K562 (cell line): ENCODE data around the gene MYOM3. TPM values are rescaled to one million over a fixed set of nuclear protein-coding genes. Genes with fewer than 3 reads are reported as not detected.

Source experiments
- ATAC-seq: fragments of 200-7000 bp; cut with Tn5 transposase; 3 replicates; pipeline ENCODE4 v1.9.1; 2020; ENCODE audit warnings: moderate library complexity
- BruUV-seq: library from RNA; stranded (reverse); fragments of 400-500 nt; replicated peaks from 2 replicates; lab custom pipeline; 2021; lab: Mats Ljungman, UMichigan
- CTCF ChIA-PET: fragments of 300-600 bp; formaldehyde crosslinking; extraction: SDS; loops from one replicate; lab custom pipeline; 2021; ENCODE audit warnings: low intra/inter-chr PET ratio; lab: Yijun Ruan, JAX
- POLR2A ChIA-PET: fragments of 300-600, 350-650 bp; sonication (Branson Sonifier 250); formaldehyde crosslinking; extraction: SDS; loops from one replicate; lab custom pipeline; 2021; ENCODE audit warnings: antibody characterized with exemption, inconsistent platforms; lab: Yijun Ruan, JAX
- DNase-seq, 4 experiments: peaks; one replicate each; pipeline versions ENCODE4 v3.0.0 to v3.0.0-alpha.2; 2011 to 2018; ENCODE audit warnings: low spot score in 3 of 4, mixed read lengths in 3 of 4; ENCODE audit errors: extremely low read depth in 1 of 4
- FAIRE-seq: peaks from 2 replicates; lab custom pipeline; 2011; peaks lifted over from hg19 to GRCh38; lab: Jason Lieb, UNC
- H2AFZ ChIP-seq: 2 replicates; pipeline ENCODE4 v1.6.0; 2011; ENCODE audit warnings: low read depth, low read length, control low read depth, inconsistent platforms
- H3K27ac ChIP-seq: fragments of 200-600 bp; 3 replicates; pipeline ENCODE4 v1.8.0; 2011; ENCODE audit warnings: low read depth, mild to moderate bottlenecking, control low read depth, inconsistent platforms, low read length, moderate library complexity, mixed read lengths; ENCODE audit errors: extremely low read depth
- H3K27me3 ChIP-seq, 2 experiments: fragments of 300-600 bp in 1 of 2; 2 replicates in 1 of 2; 3 replicates in 1 of 2; pipeline versions ENCODE4 v1.6.0 to v1.8.0; 2011; ENCODE audit warnings: inconsistent platforms in 2 of 2, low read length in 2 of 2, mild to moderate bottlenecking in 1 of 2, mixed read lengths in 1 of 2, moderate library complexity in 1 of 2; ENCODE audit not compliant: control insufficient read depth in 2 of 2, insufficient read depth in 2 of 2
- H3K36me3 ChIP-seq: fragments of 300-600 bp; 3 replicates; pipeline ENCODE4 v1.8.0; 2011; ENCODE audit warnings: mild to moderate bottlenecking, low read length, inconsistent platforms; ENCODE audit not compliant: control insufficient read depth, insufficient read depth
- H3K4me1 ChIP-seq, 2 experiments: fragments of 200-600 bp in 1 of 2; replicated peaks in 1 of 2; 2 replicates in 1 of 2; 3 replicates in 1 of 2; pipeline versions ENCODE4 v1.5.1 to v1.8.0; 2011; ENCODE audit warnings: inconsistent platforms in 2 of 2, low read length in 2 of 2, mild to moderate bottlenecking in 1 of 2, mixed read lengths in 1 of 2, moderate library complexity in 1 of 2; ENCODE audit not compliant: control insufficient read depth in 2 of 2, insufficient read depth in 2 of 2
- H3K4me2 ChIP-seq: 2 replicates; pipeline ENCODE4 v1.6.1; 2011; ENCODE audit warnings: low read length, control low read depth, inconsistent platforms, mixed read lengths; ENCODE audit not compliant: insufficient read depth
- H3K4me3 ChIP-seq: fragments of 200-600 bp; sonication (generic), shearing (Covaris generic); 2 replicates; pipeline ENCODE4 v1.5.1; 2016; ENCODE audit warnings: control low read depth, inconsistent platforms
- H3K79me2 ChIP-seq: fragments of 200-600 bp; 3 replicates; pipeline ENCODE4 v1.8.0; 2011; ENCODE audit warnings: low read length, inconsistent platforms; ENCODE audit not compliant: control insufficient read depth, insufficient read depth
- H3K9ac ChIP-seq, 2 experiments: 2 replicates each; pipeline versions ENCODE4 v1.6.0 to v1.6.1; 2011; ENCODE audit warnings: low read depth in 2 of 2, low read length in 2 of 2, control low read depth in 1 of 2, inconsistent platforms in 1 of 2, mild to moderate bottlenecking in 1 of 2, mixed read lengths in 1 of 2; ENCODE audit not compliant: insufficient read depth in 1 of 2
- H3K9me1 ChIP-seq: one replicate; pipeline ENCODE4 v1.6.0; 2011; ENCODE audit warnings: inconsistent platforms, mild to moderate bottlenecking, low read length, moderate library complexity; ENCODE audit not compliant: control insufficient read depth, insufficient read depth
- H3K9me3 ChIP-seq: replicated peaks from 2 replicates; pipeline ENCODE4 v1.5.1; 2011; ENCODE audit warnings: low read depth, low read length, inconsistent platforms; ENCODE audit not compliant: control insufficient read depth, insufficient read depth
- H4K20me1 ChIP-seq: replicated peaks from 2 replicates; pipeline ENCODE4 v1.6.1; 2011; ENCODE audit warnings: low read length, inconsistent platforms, mixed read lengths; ENCODE audit not compliant: control insufficient read depth, insufficient read depth
- ATF6 ChIP-seq: sonication (generic); formaldehyde crosslinking; IDR thresholded peaks from 2 replicates; pipeline ENCODE4 v1.4.0; 2020; ENCODE audit warnings: mild to moderate bottlenecking, missing genetic modification reagents
- WHSC1 ChIP-seq: IDR thresholded peaks from one replicate; pipeline ENCODE4 v1.6.1; 2012; ENCODE audit warnings: low read length, control low read depth, inconsistent platforms
- ZEB2 ChIP-seq: fragments of 450-650 bp; IDR thresholded peaks from 2 replicates; pipeline ENCODE4 v1.6.1; 2016
- ZNF121 ChIP-seq: sonication (generic); formaldehyde crosslinking; conservative IDR thresholded peaks from 2 replicates; pipeline ENCODE4 v1.8.0; 2022; ENCODE audit warnings: missing genetic modification reagents
- WGBS: fragments of 100-300 bp; shearing (Covaris generic); methylation state at CpG from one replicate; pipeline ENCODE4 v1.1.6; 2016; ENCODE audit warnings: low coverage, mixed read lengths; ENCODE audit not compliant: insufficient coverage; ENCODE audit errors: missing lambda C conversion rate; 5-methylcytosine and 5-hydroxymethylcytosine counted together
- in situ Hi-C: fragments of 300-500 bp; cut with MboI; formaldehyde crosslinking; loops from 4 replicates; pipeline ENCODE4 v1.15.0; 2018; ENCODE audit warnings: inconsistent platforms, mixed read lengths
- intact Hi-C: fragments of 100-400 bp; cut with micrococcal nuclease; formaldehyde crosslinking; loops from 2 replicates; pipeline ENCODE4 v1.14.2; 2022
- polyA plus RNA-seq, 8 experiments: library from polyadenylated mRNA; depleted of rRNA in 4 of 8; stranded (reverse) in 5 of 8; unstranded in 3 of 8; fragments of >200 nt; fragmentation: Nextera tagmentation in 2 of 8; fragmentation: Illumina TruSeq in 1 of 8; extraction: Ambion mirVana in 2 of 8; extraction: Trizol in 1 of 8; gene quantifications; 2 replicates each; pipeline versions ENCODE4 v1.2.1 to v1.2.3, GENCODE V29; 2011 to 2014; ENCODE audit warnings: inconsistent platforms in 1 of 8, missing spikeins in 1 of 8
- total RNA-seq, 7 experiments: library from RNA; depleted of rRNA in 6 of 7; stranded (reverse); fragments of >200 nt in 6 of 7; fragmentation: Illumina TruSeq in 2 of 7; extraction: Trizol in 2 of 7; gene quantifications; 2 replicates each; pipeline versions ENCODE4 v1.2.1 to v1.2.3, GENCODE V29; 2011 to 2021; ENCODE audit warnings: low replicate concordance in 1 of 7
- TF ChIP-seq, protein P1 (sequence below): sonication (generic); formaldehyde crosslinking; IDR thresholded peaks from 2 replicates; pipeline ENCODE4 v1.8.0; 2022; ENCODE audit warnings: missing genetic modification reagents, mild to moderate bottlenecking, borderline replicate concordance
- TF ChIP-seq, protein P2 (sequence below): fragments of 450-650 bp; IDR thresholded peaks from 2 replicates; pipeline ENCODE4 v1.6.1; 2016; ENCODE audit warnings: antibody characterized with exemption

The MYOM3 gene
- total and polyA plus RNA-seq, 9 of the 15 experiments (the other 6 are each of a cell fraction or from before 2014, with no cell fraction given), result 0.01 TPM; not detected in 8

DNA sequence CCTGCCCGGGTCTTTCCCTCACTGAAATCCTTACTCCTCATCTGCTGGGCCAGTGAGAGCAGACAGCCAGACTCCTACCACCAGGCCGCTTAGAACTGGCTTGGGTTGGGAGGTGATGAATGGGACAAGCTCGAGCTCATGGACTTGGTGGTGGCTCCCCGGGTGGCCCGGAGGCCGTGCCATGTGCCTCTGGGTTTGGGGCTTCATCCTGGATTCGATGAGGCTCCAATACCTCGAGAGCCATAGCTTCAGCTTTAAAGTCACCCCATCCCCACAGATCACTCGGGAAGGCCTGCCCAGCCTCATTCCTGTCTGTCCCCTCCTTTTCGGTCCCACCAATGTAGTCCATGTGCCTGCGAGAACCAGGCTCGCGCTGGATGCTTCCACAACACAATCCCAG is 51.5 kb downstream of the MYOM3 start (continued):
- TF ChIP-seq, protein P1, sequence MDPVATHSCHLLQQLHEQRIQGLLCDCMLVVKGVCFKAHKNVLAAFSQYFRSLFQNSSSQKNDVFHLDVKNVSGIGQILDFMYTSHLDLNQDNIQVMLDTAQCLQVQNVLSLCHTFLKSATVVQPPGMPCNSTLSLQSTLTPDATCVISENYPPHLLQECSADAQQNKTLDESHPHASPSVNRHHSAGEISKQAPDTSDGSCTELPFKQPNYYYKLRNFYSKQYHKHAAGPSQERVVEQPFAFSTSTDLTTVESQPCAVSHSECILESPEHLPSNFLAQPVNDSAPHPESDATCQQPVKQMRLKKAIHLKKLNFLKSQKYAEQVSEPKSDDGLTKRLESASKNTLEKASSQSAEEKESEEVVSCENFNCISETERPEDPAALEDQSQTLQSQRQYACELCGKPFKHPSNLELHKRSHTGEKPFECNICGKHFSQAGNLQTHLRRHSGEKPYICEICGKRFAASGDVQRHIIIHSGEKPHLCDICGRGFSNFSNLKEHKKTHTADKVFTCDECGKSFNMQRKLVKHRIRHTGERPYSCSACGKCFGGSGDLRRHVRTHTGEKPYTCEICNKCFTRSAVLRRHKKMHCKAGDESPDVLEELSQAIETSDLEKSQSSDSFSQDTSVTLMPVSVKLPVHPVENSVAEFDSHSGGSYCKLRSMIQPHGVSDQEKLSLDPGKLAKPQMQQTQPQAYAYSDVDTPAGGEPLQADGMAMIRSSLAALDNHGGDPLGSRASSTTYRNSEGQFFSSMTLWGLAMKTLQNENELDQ (CRISPR knock-in tag), result no peak
- TF ChIP-seq, protein P2, sequence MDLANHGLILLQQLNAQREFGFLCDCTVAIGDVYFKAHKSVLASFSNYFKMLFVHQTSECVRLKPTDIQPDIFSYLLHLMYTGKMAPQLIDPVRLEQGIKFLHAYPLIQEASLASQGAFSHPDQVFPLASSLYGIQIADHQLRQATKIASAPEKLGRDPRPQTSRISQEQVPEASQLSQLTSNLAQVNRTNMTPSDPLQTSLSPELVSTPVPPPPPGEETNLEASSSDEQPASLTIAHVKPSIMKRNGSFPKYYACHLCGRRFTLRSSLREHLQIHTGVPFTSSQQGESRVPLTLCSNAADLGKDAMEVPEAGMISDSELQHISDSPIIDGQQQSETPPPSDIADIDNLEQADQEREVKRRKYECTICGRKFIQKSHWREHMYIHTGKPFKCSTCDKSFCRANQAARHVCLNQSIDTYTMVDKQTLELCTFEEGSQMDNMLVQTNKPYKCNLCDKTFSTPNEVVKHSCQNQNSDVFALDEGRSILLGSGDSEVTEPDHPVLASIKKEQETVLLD, result no peak
- no peak for TF ChIP-seq ZNF121 (CRISPR knock-in tag)
- TF ChIP-seq, all 486 proteins: peak for 0

DNA sequence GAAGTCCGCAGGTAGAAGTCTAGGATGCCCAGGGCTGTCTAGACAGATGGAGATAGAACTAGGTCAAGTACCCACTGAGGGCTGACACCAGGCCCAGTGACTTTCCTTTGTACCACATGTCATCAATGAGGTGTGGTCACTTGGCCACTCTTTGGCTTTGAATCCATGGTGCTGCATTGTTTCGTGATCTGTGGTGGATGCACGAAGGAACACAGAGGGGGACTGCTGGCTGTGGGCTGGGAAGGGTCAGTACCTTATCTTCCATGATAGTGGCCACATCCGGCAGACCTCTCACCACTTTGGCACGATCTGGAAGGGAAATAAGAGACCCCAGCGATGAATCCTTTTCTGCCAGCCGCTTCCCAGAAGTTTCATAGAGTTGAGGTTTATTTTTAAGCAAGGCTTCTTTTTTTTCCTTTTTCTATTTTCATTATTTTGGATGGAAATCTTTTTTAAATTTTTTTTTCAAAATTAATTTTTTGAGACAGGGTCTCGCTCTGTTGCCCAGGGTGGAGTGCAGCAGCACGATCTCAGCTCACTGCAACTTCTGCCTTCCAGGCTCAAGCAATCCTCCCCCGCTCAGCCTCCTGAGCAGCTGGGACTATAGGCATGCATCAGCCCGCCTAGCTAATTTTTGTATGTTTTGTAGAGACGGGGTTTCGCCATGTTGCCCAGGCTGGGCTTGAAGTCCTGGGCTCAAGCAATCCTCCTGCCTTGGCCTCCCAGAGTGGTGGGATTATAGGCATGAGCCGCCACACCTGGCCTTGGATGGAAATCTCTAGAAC is 53.1 kb downstream of the MYOM3 start:
- WGBS, result 3% methylated on average over 14 of the region's 14 CpGs
- no TSS peak for BruUV-seq

More for the DNA sequence above, 53.1 kb downstream of the MYOM3 start:
- no peak overlapping the region for H2AFZ ChIP-seq
- no peak overlapping the region for H3K4me3 ChIP-seq
- CTCF ChIA-PET, result no interaction called here
- no peaks in the 10 kb centered on the region for H3K36me3 ChIP-seq
- in situ Hi-C loops, result no loop called here
- H3K9me3 ChIP-seq, result no peaks in the 10 kb centered on the region
- intact Hi-C loops, result no loop called here
- ATAC-seq, result no peak
- no peak overlapping the region for H3K9ac ChIP-seq
- TF ChIP-seq ZEB2 (no peak), ATF6 (CRISPR knock-in tag) (no peak), WHSC1 (no peak), ZNF121 (CRISPR knock-in tag) (peak; percentile 31; the same call in 1 of the 2 replicates)
- TF ChIP-seq, all 486 proteins: peak for 1
- no peak for DNase-seq
- Histone ChIP-seq H3K79me2 (no peaks in the 10 kb centered on the region), H3K9me1 (no peaks in the 10 kb centered on the region), H3K4me2 (no peak overlapping the region), H3K27me3 (peaks cover 77 to 92% of the 10 kb centered on the region in 2 experiments), H4K20me1 (peaks cover 8% of the 10 kb centered on the region; the same call in 1 of the 2 replicates), H3K4me1 (no peaks in the 10 kb centered on the region), H3K27ac (no peak overlapping the region)
- FAIRE-seq, result no peak
- POLR2A ChIA-PET, result interaction anchor here (0.5 kb wide), 1 partner anchor 50 kb away, joined by 3 read pairs; no protein-coding TSS in a partner anchor
